Measurements from ENCODE around the gene SUSD3.

Gene SUSD3

GRCh38 chr9:93112116-93112863, 53.8 kb downstream of the SUSD3 start:
- TF ChIP-seq CTCF (IDR thresholded peaks at IDR 0.05; ENCODE audit: low read depth, low read length) (no peak), MAX (IDR thresholded peaks at IDR 0.05; ENCODE audit: low read depth, low read length) (no peak), POLR2A (IDR thresholded peaks at IDR 0.05; ENCODE audit: extremely low read depth, insufficient read length) (no peak), MYC (IDR thresholded peaks at IDR 0.05; ENCODE audit: low read depth, low read length) (no peak)
- H3K4me3 ChIP-seq (ENCODE audit: low read depth, low read length) = no peak overlapping the region
- DNase-seq (ENCODE audit: low read depth) = no peak

GRCh38 chr9:93112864-93113389, 54.4 kb downstream of the SUSD3 start:
- DNase-seq (ENCODE audit: low read depth) = no peak
- TF ChIP-seq MYC (IDR thresholded peaks at IDR 0.05; ENCODE audit: low read depth, low read length) (no peak), POLR2A (IDR thresholded peaks at IDR 0.05; ENCODE audit: extremely low read depth, insufficient read length) (no peak), MAX (IDR thresholded peaks at IDR 0.05; ENCODE audit: low read depth, low read length) (no peak), CTCF (IDR thresholded peaks at IDR 0.05; ENCODE audit: low read depth, low read length) (no peak)
- H3K4me3 ChIP-seq (ENCODE audit: low read depth, low read length) = no peak overlapping the region

GRCh38 chr9:93114169-93114983, 55.9 kb downstream of the SUSD3 start:
- no peak overlapping the region for H3K4me3 ChIP-seq (ENCODE audit: low read depth, low read length)
- DNase-seq (ENCODE audit: low read depth) = peak; percentile 69
- no peak for TF ChIP-seq POLR2A (IDR thresholded peaks at IDR 0.05; ENCODE audit: extremely low read depth, insufficient read length)
- TF ChIP-seq MAX (IDR thresholded peaks at IDR 0.05; ENCODE audit: low read depth, low read length) = no peak
- no peak for TF ChIP-seq CTCF (IDR thresholded peaks at IDR 0.05; ENCODE audit: low read depth, low read length)
- TF ChIP-seq MYC (IDR thresholded peaks at IDR 0.05; ENCODE audit: low read depth, low read length) = no peak; the same call in 1 of the 2 replicates

- no peak for DNase-seq (ENCODE audit: low read depth)
- no peak overlapping the region for H3K4me3 ChIP-seq (ENCODE audit: low read depth, low read length)
- no peak for TF ChIP-seq MAX (IDR thresholded peaks at IDR 0.05; ENCODE audit: low read depth, low read length)
Measured at GRCh38 chr9:93114984-93115335, 56.5 kb downstream of the SUSD3 start.

- TF ChIP-seq CTCF (IDR thresholded peaks at IDR 0.05; ENCODE audit: low read depth, low read length) = no peak
- TF ChIP-seq POLR2A (IDR thresholded peaks at IDR 0.05; ENCODE audit: extremely low read depth, insufficient read length) = no peak
- TF ChIP-seq MAX (IDR thresholded peaks at IDR 0.05; ENCODE audit: low read depth, low read length) = no peak
- TF ChIP-seq MYC (IDR thresholded peaks at IDR 0.05; ENCODE audit: low read depth, low read length) = no peak
- no peak overlapping the region for H3K4me3 ChIP-seq (ENCODE audit: low read depth, low read length)
- DNase-seq (ENCODE audit: low read depth) = no peak
Measured at GRCh38 chr9:93115486-93116071, 57.1 kb downstream of the SUSD3 start.

All from NB4 (cell line).